ENCODE results near the gene CASP5.
"Not testable (repeated sequence)": the region's sequence is repeated elsewhere in the genome, so short reads cannot be mapped to it uniquely, and the experiment has no call there.

DNA sequence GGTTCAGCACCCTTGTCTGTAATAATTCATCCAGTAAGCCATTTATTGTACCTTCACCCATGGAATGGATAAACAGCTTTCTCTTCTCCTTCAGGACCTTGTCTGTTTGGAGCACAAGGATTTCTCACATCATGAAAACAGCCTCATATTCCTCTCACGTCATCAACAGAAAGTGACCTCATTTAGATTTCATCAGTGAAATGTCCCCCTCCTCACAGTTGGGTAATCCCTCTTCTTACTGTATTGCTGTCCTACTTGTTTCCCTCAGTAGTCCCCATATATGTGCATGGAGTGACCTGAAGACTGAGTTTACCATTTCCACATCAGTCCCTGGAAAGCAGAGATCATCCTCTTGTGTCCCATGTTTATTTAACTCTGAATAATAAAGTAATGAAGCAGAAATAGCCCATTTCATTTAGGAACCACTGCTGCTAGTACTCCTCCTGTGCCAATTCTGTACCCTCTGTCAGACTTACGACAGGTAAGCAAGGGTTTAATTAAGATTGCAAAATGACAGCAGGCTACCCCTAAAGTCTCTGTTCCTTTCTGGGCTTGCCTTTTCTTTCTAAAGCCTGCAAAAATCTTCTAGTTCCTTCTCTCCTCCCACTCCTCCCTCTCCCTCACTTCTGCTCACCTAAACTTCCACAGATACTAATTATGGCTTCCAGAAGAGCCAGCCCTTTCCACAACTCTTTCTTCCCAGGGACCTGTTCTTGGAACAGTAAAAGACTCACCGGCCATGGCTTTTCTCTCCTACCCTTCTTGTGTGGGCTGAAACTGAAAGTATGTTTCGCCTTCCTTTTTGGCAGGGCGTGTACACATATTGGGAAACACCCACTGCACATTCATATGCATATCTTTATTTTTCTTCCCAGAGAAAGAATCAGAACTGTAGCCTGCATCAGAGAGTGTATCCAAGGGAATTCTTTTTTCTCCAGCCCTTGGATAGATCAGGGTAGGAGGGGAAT, 21.9 kb upstream of the CASP5 start, which contains the start of gene CARD16:
- TF ChIP-seq, protein P1, sequence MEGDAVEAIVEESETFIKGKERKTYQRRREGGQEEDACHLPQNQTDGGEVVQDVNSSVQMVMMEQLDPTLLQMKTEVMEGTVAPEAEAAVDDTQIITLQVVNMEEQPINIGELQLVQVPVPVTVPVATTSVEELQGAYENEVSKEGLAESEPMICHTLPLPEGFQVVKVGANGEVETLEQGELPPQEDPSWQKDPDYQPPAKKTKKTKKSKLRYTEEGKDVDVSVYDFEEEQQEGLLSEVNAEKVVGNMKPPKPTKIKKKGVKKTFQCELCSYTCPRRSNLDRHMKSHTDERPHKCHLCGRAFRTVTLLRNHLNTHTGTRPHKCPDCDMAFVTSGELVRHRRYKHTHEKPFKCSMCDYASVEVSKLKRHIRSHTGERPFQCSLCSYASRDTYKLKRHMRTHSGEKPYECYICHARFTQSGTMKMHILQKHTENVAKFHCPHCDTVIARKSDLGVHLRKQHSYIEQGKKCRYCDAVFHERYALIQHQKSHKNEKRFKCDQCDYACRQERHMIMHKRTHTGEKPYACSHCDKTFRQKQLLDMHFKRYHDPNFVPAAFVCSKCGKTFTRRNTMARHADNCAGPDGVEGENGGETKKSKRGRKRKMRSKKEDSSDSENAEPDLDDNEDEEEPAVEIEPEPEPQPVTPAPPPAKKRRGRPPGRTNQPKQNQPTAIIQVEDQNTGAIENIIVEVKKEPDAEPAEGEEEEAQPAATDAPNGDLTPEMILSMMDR (IDR thresholded peaks at IDR 0.05), result not testable (repeated sequence)
- TF ChIP-seq POLR2A (IDR thresholded peaks at IDR 0.05), result not testable (repeated sequence)
- TF ChIP-seq EP300 (IDR thresholded peaks at IDR 0.05), result peak in 1 of 2 donors; percentile 62

Data from tibial nerve (tissue), 4 donors.